Suppressor macrophage (primary cell): ENCODE measurements around the gene COCH.
"Not testable (repeated sequence)": the region's sequence is repeated elsewhere in the genome, so short reads cannot be mapped to it uniquely, and the experiment has no call there.

Source experiments
- DNase-seq, 4 experiments: peaks; one replicate each; pipeline ENCODE4 v3.0.0-alpha.2; 2020 to 2022

COCH gene

GRCh38 chr14:30928462-30928861 is 54.1 kb downstream of the COCH start:
- peak; percentile 4 to 25 (median 8) for DNase-seq

- DNase-seq: not testable (repeated sequence)
Observed at GRCh38 chr14:30933937-30934336, 59.6 kb downstream of the COCH start.

- DNase-seq: no peak
Observed at GRCh38 chr14:30935445-30935844, 61.1 kb downstream of the COCH start.

- DNase-seq: no peak
Observed at GRCh38 chr14:30938617-30939016, 64.3 kb downstream of the COCH start.
